Erythroblast (primary cell): Measurements from ENCODE around the gene TXNRD3.
"Not testable (repeated sequence)": the region's sequence is repeated elsewhere in the genome, so short reads cannot be mapped to it uniquely, and the experiment has no call there.

Experiments used
- DNase-seq, 2 experiments: peaks; one replicate each; lab custom pipeline; 2025; lab: John Stamatoyannopoulos, UW
- GATA1 ChIP-seq: IDR thresholded peaks from 2 replicates; pipeline ENCODE4 v1.6.1; 2011; ENCODE audit warnings: low read depth, mild to moderate bottlenecking, control low read depth, low read length, moderate library complexity
- POLR2A ChIP-seq: IDR thresholded peaks from 2 replicates; pipeline ENCODE4 v1.6.1; 2011; ENCODE audit warnings: mild to moderate bottlenecking, low read length

Gene TXNRD3

GRCh38 chr3:126649556-126650092 is 5.3 kb downstream of the TXNRD3 start:
- DNase-seq: no peak
- no peak for TF ChIP-seq GATA1

- no peak for DNase-seq
- TF ChIP-seq GATA1: no peak
- no peak for TF ChIP-seq POLR2A
These were observed 8.2 kb downstream of the TXNRD3 start for GRCh38 chr3:126646674-126647073.

GRCh38 chr3:126644615-126645014 is 10.3 kb downstream of the TXNRD3 start:
- TF ChIP-seq GATA1: no peak
- no peak for TF ChIP-seq POLR2A
- no peak for DNase-seq

GRCh38 chr3:126638790-126639189 is 16.1 kb downstream of the TXNRD3 start:
- no peak for DNase-seq
- no peak for TF ChIP-seq GATA1
- no peak for TF ChIP-seq POLR2A

GRCh38 chr3:126636436-126636835 is 18.5 kb downstream of the TXNRD3 start:
- TF ChIP-seq POLR2A: no peak
- no peak for DNase-seq

- no peak for DNase-seq
- TF ChIP-seq GATA1 (no peak), POLR2A (no peak)
These were observed 20.1 kb downstream of the TXNRD3 start for GRCh38 chr3:126634803-126635202.

DNA sequence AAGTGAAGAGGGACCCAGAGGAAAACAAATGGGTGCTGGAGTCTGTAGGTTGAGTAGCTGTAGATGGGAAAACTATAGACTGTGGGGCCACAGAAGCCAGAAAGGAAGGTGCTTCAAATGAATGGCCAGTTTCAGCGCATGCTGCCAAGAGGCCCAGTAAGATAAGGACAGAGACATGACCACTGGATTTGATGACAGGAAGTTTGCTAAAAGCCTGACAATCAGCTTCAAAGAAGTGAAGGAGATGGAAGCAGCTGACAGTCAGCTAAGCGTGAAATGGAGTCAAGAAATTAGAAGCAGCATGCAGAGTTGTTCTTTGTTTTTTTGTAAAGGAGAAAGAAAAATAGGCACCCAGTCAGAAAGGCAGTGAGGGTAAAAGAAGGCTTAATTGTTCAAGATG is 24.9 kb downstream of the TXNRD3 start:
- DNase-seq: no peak
- TF ChIP-seq GATA1 (no peak), POLR2A (no peak)

- DNase-seq: not testable (repeated sequence)
These were observed 29.2 kb downstream of the TXNRD3 start for GRCh38 chr3:126625735-126626134.

DNA sequence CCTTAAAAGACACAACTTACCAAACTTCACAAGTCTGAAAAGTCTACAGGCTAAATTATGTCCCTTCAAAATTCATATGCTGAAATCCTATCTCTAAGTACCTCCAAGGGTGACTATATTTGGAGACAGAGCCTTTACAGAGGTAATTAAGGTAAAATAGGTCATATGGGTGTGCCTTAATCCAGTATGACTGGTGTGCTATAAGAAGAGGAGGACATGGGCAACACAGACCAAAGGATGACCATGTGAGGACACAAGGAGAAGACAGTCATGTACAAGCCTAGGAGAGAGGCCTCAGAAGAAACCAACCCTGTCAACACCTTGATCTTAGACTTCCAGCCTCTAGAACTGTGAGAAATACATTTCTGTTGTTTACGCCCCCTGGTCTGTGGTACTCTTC is 32.2 kb downstream of the TXNRD3 start:
- TF ChIP-seq POLR2A (no peak), GATA1 (no peak)
- DNase-seq: no peak

DNA sequence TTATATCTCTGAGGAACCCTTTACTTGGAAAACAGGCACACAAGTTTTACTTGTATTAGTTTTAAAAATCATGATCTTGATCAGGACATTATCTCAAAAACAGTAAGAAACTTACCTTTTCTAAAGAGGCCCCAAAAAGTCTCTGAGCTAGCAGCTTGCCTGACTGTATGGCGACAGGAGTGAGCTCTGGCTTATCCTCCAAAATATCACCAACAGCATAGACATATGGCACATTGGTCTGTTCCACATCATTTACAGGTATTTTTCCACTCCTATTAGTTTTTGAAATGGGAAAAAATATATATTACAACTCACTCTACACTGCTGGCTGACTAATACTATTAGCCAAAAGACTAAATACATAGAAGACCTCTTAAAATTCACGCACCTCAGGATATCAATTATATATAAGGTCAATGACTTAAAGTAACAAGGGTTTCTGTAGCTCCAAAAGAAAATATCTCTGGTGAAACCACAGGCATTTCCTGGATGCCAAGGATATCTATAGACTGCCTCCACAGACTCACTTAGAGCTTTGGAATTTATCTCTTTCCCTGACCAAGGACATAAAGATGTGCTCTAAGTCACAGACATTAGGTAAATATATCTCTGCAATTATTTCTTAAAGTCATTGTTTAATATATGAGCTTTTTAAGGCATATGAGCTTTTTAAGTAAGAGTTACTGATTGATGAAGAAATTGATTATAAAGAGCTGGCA is 33.1 kb downstream of the TXNRD3 start:
- no peak for DNase-seq
- no peak for TF ChIP-seq GATA1
- TF ChIP-seq POLR2A: no peak

- no peak for TF ChIP-seq GATA1
- no peak for TF ChIP-seq POLR2A
- DNase-seq: no peak
These were observed 33.8 kb downstream of the TXNRD3 start for GRCh38 chr3:126621171-126621570.

DNA sequence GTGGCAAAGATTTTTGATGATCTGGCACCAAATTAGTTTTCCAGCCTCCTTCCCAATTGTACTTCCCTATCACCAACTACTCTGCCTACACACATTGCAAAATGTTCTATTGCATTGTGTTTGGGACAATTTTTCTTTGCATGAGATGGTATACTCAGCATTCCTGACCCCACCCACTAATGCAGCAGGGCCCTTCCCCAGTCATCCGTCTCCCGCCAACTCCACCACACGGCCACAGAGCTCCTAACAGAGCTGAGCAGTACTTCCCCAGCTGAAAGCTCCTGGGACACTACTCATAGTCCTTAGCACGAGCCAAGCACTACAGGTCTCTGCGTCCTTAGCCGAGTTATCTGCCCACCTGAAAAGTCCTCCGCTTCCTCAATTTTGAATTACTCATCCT is 34.2 kb downstream of the TXNRD3 start:
- no peak for DNase-seq
- no peak for TF ChIP-seq GATA1
- TF ChIP-seq POLR2A: no peak

GRCh38 chr3:126618760-126619159 is 36.2 kb downstream of the TXNRD3 start:
- no peak for DNase-seq
- no peak for TF ChIP-seq POLR2A
- no peak for TF ChIP-seq GATA1

DNA sequence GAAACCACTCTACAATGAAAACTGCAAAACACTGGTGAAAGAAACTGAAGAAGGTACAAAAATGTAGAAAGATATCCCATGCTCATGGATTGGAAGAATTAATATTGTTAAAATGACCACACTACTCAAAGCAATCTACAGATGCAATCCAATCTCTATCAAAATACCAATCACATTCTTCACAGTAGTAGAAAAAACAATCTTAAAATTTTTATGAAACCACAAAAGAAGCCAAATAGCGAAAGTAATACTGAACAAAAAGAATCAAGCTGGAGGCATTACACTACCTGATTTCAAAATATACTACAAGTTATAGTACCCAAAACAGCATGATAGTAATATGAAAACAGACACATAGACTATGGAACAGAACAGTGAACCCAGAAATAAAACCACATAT is 36.9 kb downstream of the TXNRD3 start:
- no peak for DNase-seq
- TF ChIP-seq GATA1: no peak
- no peak for TF ChIP-seq POLR2A

- no peak for DNase-seq
These were observed 37.4 kb downstream of the TXNRD3 start for GRCh38 chr3:126617571-126617970.

GRCh38 chr3:126616931-126617330 is 38.0 kb downstream of the TXNRD3 start:
- TF ChIP-seq GATA1: no peak
- no peak for TF ChIP-seq POLR2A

More at GRCh38 chr3:126617571-126617970, 37.4 kb downstream of the TXNRD3 start:
- TF ChIP-seq POLR2A: no peak
- no peak for TF ChIP-seq GATA1

More at GRCh38 chr3:126616931-126617330, 38.0 kb downstream of the TXNRD3 start:
- DNase-seq: no peak
